A549 (cell line): ENCODE data around the gene MINDY1.

ENCODE experiments used
- EP300 ChIP-seq, 2 experiments: fragments of >200 bp; sonication (Bioruptor Twin); formaldehyde crosslinking; IDR thresholded peaks; 2 replicates in 1 of 2; 3 replicates in 1 of 2; pipeline ENCODE4 v1.6.1; 2016 to 2017
- POLR2A ChIP-seq: IDR thresholded peaks from 2 replicates; pipeline ENCODE4 v1.6.1; 2012; ENCODE audit warnings: mild to moderate bottlenecking, low read length
- RCOR1 ChIP-seq: fragments of 150-350 bp; IDR thresholded peaks from 2 replicates; pipeline ENCODE4 v1.6.1; 2014; ENCODE audit warnings: antibody characterized with exemption, low read length, low read depth
- TF ChIP-seq, protein P1 (sequence below): fragments of 200-600 bp; sonication (generic); IDR thresholded peaks from 2 replicates; pipeline ENCODE4 v1.6.1; 2016; ENCODE audit warnings: antibody characterized with exemption, mild to moderate bottlenecking, moderate library complexity

DNA sequence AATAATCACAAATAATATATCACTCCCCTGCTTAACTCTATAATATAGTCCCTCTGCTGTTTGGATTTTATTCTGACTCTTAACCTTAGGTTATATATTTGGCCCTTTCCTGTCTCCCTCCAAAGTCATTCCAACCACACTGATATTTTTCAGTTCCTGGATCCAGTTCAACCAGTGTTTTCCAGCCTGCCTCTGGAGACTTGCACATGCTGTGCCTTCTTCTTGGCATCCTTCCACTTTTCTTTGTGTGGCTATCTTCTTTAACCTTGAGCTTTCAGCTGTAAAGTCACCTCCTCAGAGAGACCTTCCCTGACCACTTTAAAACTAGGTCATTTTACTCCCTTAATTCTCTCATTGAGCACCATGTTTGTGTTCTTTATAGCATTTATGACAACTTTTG lies 51.4 kb downstream of the MINDY1 start:
- TF ChIP-seq, protein P1, sequence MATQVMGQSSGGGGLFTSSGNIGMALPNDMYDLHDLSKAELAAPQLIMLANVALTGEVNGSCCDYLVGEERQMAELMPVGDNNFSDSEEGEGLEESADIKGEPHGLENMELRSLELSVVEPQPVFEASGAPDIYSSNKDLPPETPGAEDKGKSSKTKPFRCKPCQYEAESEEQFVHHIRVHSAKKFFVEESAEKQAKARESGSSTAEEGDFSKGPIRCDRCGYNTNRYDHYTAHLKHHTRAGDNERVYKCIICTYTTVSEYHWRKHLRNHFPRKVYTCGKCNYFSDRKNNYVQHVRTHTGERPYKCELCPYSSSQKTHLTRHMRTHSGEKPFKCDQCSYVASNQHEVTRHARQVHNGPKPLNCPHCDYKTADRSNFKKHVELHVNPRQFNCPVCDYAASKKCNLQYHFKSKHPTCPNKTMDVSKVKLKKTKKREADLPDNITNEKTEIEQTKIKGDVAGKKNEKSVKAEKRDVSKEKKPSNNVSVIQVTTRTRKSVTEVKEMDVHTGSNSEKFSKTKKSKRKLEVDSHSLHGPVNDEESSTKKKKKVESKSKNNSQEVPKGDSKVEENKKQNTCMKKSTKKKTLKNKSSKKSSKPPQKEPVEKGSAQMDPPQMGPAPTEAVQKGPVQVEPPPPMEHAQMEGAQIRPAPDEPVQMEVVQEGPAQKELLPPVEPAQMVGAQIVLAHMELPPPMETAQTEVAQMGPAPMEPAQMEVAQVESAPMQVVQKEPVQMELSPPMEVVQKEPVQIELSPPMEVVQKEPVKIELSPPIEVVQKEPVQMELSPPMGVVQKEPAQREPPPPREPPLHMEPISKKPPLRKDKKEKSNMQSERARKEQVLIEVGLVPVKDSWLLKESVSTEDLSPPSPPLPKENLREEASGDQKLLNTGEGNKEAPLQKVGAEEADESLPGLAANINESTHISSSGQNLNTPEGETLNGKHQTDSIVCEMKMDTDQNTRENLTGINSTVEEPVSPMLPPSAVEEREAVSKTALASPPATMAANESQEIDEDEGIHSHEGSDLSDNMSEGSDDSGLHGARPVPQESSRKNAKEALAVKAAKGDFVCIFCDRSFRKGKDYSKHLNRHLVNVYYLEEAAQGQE = no peak
- no peak for TF ChIP-seq POLR2A
- TF ChIP-seq RCOR1 = no peak
- TF ChIP-seq EP300 (IDR thresholded peaks at IDR 0.05) = no peak
